Uterus (tissue), 2 donors: Measurements from ENCODE around the gene AGFG1.

Source experiments
- CTCF ChIP-seq, 4 experiments: fragments of 200-600 bp in 2 of 4; fragments of 450-650 bp in 2 of 4; sonication (generic) in 2 of 4; IDR thresholded peaks; one replicate each; pipeline ENCODE4 v1.5.1; 2016 to 2019; ENCODE audit warnings: antibody characterized with exemption in 4 of 4, mild to moderate bottlenecking in 2 of 4, moderate library complexity in 1 of 4
- POLR2A ChIP-seq, 2 donors: fragments of 450-650 bp; IDR thresholded peaks; one replicate each; pipeline ENCODE4 v1.6.1; 2016; ENCODE audit warnings: antibody characterized with exemption in 2 of 2, mild to moderate bottlenecking in 1 of 2, moderate library complexity in 1 of 2

DNA sequence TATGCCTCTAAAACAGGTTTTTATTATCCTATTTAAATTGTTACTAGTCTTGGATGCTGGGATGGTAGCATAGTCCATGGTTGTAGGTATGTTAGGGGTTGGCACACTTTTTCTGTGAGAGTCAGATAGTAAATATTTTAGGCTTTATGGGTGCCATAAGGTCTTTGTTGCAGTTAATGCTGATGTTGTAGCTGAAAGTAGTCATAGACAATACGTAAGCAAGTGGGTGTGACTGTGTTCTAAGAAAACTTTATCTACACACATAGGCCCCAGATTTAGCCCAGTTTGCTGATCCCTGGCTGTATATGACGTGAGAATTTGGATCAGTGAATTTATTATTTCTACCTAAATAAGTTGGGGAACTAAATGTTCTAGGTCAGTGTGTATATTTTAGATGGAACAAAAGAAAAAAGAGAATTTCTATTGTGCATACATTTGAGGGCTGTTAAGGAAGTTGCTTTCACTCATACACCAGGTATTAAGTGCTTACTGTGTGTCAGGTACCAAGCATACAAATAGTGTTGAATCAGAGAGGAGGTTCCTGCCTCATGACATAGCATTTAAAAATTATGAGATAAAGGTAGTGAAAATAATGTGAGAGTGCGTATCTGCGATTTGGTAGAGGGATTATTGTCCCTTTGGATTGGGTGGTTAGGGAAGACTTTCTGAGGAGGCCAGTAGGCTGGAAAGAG, 39.4 kb downstream of the AGFG1 start:
- TF ChIP-seq CTCF (IDR thresholded peaks at IDR 0.05) (no peak), POLR2A (IDR thresholded peaks at IDR 0.05) (no peak)
